ENCODE results near the gene OXGR1.
"Not testable (repeated sequence)": the region's sequence is repeated elsewhere in the genome, so short reads cannot be mapped to it uniquely, and the experiment has no call there.

The OXGR1 gene

GRCh38 chr13:96991072-96991471, 3.2 kb downstream of the OXGR1 start:
- DNase-seq (ENCODE audit: low spot score) (no peak), ATAC-seq (ENCODE audit: low read depth) (no peak)
- H3K9me3 ChIP-seq (ENCODE audit: severe bottlenecking), result no peaks in the 10 kb centered on the region
- no peak for TF ChIP-seq CTCF (IDR thresholded peaks at IDR 0.05; ENCODE audit: poor library complexity, severe bottlenecking)
- H3K27ac ChIP-seq (ENCODE audit: poor library complexity, severe bottlenecking), result no peak overlapping the region
- H3K4me3 ChIP-seq (ENCODE audit: severe bottlenecking), result no peak overlapping the region
- H3K4me1 ChIP-seq (ENCODE audit: insufficient read depth, poor library complexity, severe bottlenecking), result no peaks in the 10 kb centered on the region
- no peaks in the 10 kb centered on the region for H3K36me3 ChIP-seq (ENCODE audit: low read depth)
- peaks cover 41% of the 10 kb centered on the region for H3K27me3 ChIP-seq (ENCODE audit: insufficient read depth, poor library complexity, severe bottlenecking)

- no peak for DNase-seq (ENCODE audit: low spot score)
- Histone ChIP-seq H3K36me3 (ENCODE audit: low read depth) (no peaks in the 10 kb centered on the region), H3K9me3 (ENCODE audit: severe bottlenecking) (no peaks in the 10 kb centered on the region), H3K27me3 (ENCODE audit: insufficient read depth, poor library complexity, severe bottlenecking) (peaks cover 16% of the 10 kb centered on the region), H3K4me3 (ENCODE audit: severe bottlenecking) (no peak overlapping the region), H3K4me1 (ENCODE audit: insufficient read depth, poor library complexity, severe bottlenecking) (no peaks in the 10 kb centered on the region), H3K27ac (ENCODE audit: poor library complexity, severe bottlenecking) (no peak overlapping the region)
- no peak for ATAC-seq (ENCODE audit: low read depth)
- TF ChIP-seq CTCF (IDR thresholded peaks at IDR 0.05; ENCODE audit: poor library complexity, severe bottlenecking), result no peak
These were observed 5.8 kb downstream of the OXGR1 start for GRCh38 chr13:96988441-96988840.

- peak; percentile 91 for ATAC-seq (ENCODE audit: low read depth)
These were observed 10.2 kb downstream of the OXGR1 start for GRCh38 chr13:96984051-96984508.

GRCh38 chr13:96982672-96983071, 11.6 kb downstream of the OXGR1 start:
- no peak overlapping the region for H3K4me3 ChIP-seq (ENCODE audit: severe bottlenecking)
- no peaks in the 10 kb centered on the region for H3K9me3 ChIP-seq (ENCODE audit: severe bottlenecking)
- TF ChIP-seq CTCF (IDR thresholded peaks at IDR 0.05; ENCODE audit: poor library complexity, severe bottlenecking), result no peak
- H3K4me1 ChIP-seq (ENCODE audit: insufficient read depth, poor library complexity, severe bottlenecking), result no peaks in the 10 kb centered on the region
- H3K27me3 ChIP-seq (ENCODE audit: insufficient read depth, poor library complexity, severe bottlenecking), result no peaks in the 10 kb centered on the region
- no peaks in the 10 kb centered on the region for H3K36me3 ChIP-seq (ENCODE audit: low read depth)
- H3K27ac ChIP-seq (ENCODE audit: poor library complexity, severe bottlenecking), result no peak overlapping the region
- no peak for DNase-seq (ENCODE audit: low spot score)
- ATAC-seq (ENCODE audit: low read depth), result no peak

More at GRCh38 chr13:96984051-96984508, 10.2 kb downstream of the OXGR1 start:
- TF ChIP-seq CTCF (IDR thresholded peaks at IDR 0.05; ENCODE audit: poor library complexity, severe bottlenecking), result peak; percentile 13
- Histone ChIP-seq H3K4me1 (ENCODE audit: insufficient read depth, poor library complexity, severe bottlenecking) (no peaks in the 10 kb centered on the region), H3K4me3 (ENCODE audit: severe bottlenecking) (no peak overlapping the region), H3K27me3 (ENCODE audit: insufficient read depth, poor library complexity, severe bottlenecking) (no peaks in the 10 kb centered on the region), H3K9me3 (ENCODE audit: severe bottlenecking) (no peaks in the 10 kb centered on the region), H3K36me3 (ENCODE audit: low read depth) (no peaks in the 10 kb centered on the region), H3K27ac (ENCODE audit: poor library complexity, severe bottlenecking) (no peak overlapping the region)
- DNase-seq (ENCODE audit: low spot score), result no peak

- DNase-seq (ENCODE audit: low spot score); H3K27me3 ChIP-seq (ENCODE audit: insufficient read depth, poor library complexity, severe bottlenecking); H3K4me1 ChIP-seq (ENCODE audit: insufficient read depth, poor library complexity, severe bottlenecking); H3K9me3 ChIP-seq (ENCODE audit: severe bottlenecking); ATAC-seq (ENCODE audit: low read depth); H3K27ac ChIP-seq (ENCODE audit: poor library complexity, severe bottlenecking); H3K36me3 ChIP-seq (ENCODE audit: low read depth); H3K4me3 ChIP-seq (ENCODE audit: severe bottlenecking): not testable (repeated sequence)
These were observed 14.4 kb downstream of the OXGR1 start for GRCh38 chr13:96979861-96980260.

Measured in RWPE2 (cell line).